ENCODE measurements around the gene B4GALT5.
A peak's percentile ranks its signal among the peaks of the same experiment; 100 is the strongest.
"Not testable (repeated sequence)": the region's sequence is repeated elsewhere in the genome, so short reads cannot be mapped to it uniquely, and the experiment has no call there.

Gene B4GALT5, protein sequence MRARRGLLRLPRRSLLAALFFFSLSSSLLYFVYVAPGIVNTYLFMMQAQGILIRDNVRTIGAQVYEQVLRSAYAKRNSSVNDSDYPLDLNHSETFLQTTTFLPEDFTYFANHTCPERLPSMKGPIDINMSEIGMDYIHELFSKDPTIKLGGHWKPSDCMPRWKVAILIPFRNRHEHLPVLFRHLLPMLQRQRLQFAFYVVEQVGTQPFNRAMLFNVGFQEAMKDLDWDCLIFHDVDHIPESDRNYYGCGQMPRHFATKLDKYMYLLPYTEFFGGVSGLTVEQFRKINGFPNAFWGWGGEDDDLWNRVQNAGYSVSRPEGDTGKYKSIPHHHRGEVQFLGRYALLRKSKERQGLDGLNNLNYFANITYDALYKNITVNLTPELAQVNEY

DNA sequence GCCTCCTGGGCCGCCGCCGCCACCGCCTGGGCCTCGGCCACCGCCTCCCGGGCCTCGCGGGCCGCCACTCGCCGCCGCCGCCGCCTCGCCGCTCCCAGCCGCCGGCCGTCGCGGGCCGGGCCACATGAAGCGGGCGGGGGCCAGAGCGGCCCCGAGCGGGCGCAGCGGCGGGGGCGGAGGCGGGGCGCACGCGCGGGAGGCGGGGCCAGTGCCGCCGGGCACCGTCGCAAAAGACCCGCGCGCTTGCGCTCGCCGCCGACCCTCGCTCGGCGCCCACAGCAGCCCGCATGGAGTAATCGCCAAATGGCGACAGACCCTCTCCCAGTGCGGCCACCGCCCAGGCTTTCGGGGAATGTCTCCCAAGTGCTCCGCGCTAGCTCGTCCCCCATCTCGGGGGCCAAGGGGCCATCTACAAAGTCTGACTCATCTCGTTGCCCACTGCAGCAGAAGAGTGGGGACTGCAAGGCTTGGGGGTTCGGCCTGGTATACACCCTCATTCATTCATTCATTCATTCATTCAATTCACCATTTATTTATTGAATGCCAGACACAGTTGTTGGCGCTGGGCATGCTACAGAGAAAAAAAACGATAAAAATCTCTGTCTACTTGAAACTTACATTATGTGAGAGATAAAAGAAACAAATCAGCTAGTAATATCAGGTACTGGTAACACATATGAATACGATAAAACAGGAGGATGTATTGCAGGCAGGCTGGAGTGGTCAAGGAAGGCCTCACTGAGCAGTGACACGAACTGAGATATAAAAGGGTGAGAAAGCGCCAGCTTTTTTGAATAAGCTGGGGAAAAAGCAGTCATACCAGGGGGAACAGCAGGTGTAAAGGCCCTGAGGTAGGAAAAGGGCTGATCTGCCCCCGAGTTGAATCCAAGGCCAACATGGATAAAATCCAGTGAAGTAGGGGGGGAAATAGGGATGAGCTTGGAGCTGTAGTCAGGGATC, at the start of gene B4GALT5:
TSS of gene B4GALT5 (minus strand) at position 126 of the 960 bp plus-strand sequence. CDS start 188 bp downstream, outside the sequence.
- DNase-seq (ENCODE audit: low read depth in 3 of 3, low spot score in 1 of 3): peak in 1 of 3 donors; percentile 53

DNA sequence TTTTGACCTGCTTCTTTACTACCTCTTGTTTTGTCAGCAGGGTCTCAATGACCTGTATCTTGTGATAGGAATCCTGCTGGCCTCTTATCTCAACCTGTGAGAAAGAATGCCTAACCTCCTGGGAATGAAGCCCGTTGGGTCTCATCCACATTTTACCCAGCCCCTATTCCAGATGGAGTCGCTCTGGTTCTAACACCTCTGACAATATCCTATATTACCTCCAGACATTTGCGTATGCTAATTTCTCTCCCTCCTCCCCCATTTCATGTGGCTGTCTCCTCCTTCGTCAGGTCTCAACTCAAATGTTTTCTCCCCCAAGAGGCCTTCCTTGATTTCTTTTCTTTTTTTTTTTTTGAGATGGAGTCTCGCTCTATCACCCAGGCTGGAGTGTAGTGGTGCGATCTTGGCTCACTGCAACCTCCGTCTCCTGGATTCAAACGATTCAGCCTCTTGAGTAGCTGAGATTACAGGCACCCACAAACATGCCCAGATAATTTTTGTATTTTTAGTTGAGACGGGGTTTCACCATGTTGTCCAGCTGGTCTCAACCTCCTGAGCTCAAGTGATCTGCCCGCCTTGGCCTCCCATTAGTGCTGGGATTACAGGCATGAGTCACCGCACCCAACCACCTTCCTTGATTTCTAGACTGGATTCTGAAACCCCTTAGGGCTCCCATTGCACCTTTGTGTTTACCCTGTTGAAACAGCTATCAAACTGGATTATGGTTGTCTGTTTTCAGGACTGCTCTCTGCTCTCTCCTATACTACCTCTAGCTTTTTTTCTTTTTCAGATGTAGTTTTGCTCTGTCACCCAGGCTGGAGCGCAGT, 49.5 kb upstream of the B4GALT5 start:
- DNase-seq (ENCODE audit: low read depth in 3 of 3, low spot score in 1 of 3): no peak

DNA sequence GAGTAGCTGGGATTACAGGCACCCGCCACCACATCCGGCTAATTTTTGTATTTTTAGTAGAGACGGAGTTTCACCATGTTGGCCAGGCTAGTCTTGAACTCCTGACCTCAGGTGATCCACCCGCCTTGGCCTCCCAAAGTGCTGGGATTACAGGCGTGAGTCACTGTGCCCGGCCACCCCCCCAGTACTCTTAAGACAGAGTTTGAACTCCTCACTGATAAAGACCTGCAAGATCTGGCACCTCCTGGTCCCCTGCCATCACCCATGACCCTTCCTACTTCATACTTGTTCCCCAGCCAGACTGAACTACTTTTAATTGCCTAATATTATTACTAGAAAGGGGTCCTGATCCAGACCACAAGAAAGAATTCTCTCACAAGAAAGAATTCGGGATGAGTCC, 48.2 kb upstream of the B4GALT5 start:
- DNase-seq (ENCODE audit: low read depth in 3 of 3, low spot score in 1 of 3): not testable (repeated sequence)

DNA sequence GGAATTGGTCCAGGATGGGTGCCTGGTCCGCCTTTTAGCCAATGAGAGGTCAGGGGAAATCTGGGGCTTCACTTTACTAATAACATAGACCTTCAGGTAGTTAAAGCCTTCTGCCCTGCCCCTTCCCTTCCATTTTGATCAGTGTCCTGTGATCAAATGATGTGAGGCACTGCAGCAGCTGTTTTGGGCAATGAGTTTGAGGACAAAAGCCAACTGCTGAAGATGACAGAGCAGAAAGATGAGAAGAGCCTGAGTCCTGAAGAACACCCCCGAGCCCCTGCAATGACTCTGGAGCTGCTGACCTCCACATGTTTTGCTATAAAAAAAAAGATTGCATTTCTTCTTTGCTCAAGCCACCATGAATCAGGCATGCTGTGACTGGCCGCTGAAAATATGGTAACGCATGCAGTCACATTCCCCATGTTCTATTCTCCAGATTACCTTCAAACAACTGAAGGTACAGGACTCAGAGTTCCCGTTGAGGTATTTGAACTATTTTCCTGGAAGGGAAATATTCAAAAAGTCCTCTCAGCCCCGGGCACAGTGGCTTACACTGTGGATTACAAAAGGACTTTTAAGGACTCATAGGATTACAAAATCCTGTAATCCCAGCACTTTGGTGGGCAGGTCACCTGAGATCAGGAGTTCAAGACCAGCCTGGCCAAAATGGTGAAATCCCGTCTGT, 45.7 kb upstream of the B4GALT5 start:
- no peak for DNase-seq (ENCODE audit: low read depth in 3 of 3, low spot score in 1 of 3)

DNA sequence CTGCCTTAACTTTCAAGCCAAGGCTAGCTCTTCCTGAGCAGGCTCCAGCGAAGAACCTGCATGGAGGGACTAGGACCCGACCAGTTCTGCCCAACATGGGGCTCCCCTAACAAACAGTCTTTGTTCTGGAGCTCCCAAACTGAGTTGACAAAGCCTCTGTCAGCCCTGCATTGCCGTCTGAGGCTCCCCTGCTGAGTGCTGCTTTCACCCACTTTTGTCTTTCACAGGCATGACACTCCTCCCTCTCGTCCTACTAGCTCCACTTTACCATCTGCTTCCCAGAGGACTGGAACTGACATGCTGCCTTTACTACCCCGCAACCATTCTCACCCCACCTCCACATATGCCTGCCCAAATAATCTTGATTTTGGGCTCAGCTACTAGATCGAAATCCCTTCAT, 45.1 kb upstream of the B4GALT5 start:
- DNase-seq (ENCODE audit: low read depth in 3 of 3, low spot score in 1 of 3): no peak

DNA sequence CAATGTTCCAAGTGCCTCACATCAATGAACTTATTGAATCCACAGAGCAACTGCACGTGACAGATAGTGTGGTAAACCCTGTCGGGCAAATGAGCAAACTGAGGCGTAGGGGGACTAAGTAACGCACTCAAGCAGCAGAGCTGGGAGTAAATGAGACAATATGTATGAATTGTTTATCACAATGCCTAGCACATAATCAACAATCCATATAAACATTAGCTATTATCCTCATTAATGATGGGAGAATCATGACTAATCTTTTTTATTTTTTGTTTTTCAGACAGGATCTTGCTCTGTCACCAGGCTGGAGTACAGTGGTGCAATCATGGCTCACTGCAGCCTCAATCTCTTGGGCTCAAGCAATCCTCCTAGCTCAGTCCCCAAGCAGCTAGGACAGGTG, 43.9 kb upstream of the B4GALT5 start:
- no peak for DNase-seq (ENCODE audit: low read depth in 3 of 3, low spot score in 1 of 3)

DNA sequence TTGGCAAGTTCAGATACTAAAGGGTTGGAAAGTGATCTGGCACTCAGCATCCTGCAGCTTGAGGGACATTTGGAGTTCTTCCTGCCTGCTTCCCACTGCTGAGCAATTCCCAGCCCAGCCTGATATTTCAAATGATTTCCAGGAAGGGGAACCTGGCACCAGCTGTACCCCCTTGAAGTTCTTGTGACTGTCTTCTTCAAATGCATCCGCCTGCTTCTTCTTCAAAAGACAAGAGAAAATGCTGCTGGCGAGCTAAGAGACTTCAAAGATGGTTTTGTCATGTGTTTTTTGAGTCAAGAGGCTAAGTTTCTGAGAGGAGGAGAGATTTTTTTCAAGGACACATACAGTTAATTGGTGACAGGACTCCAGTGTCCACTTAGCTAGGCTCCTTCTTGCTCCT, 42.6 kb upstream of the B4GALT5 start:
- DNase-seq (ENCODE audit: low read depth in 3 of 3, low spot score in 1 of 3): no peak

DNA sequence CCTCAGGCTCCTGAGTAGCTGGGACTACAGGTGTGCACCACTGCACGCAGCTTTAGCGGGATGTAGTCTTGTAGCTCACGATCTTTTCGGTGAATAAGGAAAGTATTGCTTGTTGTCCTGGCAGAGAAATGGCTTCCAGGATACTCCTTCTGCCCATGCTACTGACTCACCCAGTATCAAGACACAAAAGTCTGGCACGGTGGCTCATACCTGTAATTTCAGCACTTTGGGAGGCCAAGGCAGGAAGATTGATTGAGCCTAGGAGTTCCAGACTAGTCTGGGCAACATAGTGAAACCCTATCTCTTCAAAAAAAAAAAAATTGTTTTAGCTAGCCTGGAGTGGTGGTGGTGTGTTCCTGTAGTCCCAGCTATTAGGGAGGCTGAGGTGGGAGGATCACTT, 40.9 kb upstream of the B4GALT5 start:
- no peak for DNase-seq (ENCODE audit: low read depth in 3 of 3, low spot score in 1 of 3)

DNA sequence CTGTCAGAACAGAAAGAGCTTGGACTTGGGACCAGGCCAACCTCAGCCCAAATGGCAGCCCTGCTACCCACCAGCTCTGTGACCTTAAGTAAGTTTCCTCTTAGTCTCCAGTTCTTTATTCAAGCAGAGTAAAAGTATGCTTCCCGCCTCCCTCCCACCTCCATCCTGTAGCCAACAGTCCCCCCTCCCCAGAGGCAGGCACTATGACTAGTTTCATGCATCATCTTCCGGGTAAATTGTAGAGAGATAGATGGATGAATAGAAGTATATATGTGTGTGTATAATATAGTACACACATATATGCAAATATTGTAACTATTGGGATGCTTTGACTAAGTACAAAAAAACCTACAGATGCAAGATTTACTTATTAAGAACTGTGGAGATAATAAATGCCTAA, 39.5 kb upstream of the B4GALT5 start:
- DNase-seq (ENCODE audit: low read depth in 3 of 3, low spot score in 1 of 3): no peak

DNA sequence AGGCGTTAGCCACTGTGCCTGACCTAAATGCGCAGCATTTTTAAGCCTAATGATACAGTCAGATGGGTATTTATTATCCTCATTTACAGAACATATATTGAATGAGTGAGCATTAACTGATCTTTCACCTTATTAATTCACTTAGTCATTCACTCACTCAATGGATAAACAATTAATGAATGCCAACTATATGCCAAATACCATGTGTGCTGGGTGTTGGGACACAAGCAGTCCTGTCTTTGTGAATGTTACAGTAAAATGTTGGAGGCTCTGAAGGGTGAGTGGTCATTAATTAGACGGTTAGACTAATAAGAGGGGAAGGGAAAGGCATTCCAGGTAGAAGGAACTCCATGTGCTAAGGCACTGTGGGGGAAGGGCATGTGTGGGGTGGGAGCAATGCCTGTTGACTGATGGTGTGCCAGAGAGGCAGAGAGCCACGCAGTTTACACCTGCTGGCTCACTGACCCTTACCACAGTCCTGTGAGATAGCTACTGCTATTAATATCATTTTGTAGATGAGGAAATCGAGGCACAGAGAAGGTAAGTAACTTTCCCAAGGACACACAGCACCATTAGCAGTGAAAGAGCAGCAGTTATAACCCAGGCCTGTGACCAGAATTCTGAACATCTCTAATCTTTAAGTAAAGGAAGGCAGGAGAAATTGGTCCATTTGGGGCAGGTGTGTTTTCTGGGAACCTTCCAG, 38.7 kb upstream of the B4GALT5 start:
- DNase-seq (ENCODE audit: low read depth in 3 of 3, low spot score in 1 of 3): no peak

DNA sequence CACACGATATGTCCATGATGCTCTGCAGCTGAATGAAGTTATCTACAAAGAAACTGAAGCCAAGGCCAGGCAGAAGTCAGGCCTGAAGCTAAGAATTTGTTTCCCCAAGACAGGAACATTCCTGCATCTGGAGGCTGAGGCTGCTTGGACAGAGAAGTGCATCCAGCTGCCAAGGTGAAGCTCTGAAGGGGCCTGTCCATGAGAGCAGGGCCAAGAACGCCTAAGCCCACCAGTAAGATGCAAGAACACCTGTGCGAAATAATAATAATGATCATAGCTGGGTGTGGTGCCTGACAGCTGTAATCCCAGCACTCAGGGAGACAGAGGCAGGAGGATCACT, 37.7 kb upstream of the B4GALT5 start:
- no peak for DNase-seq (ENCODE audit: low read depth in 3 of 3, low spot score in 1 of 3)

DNA sequence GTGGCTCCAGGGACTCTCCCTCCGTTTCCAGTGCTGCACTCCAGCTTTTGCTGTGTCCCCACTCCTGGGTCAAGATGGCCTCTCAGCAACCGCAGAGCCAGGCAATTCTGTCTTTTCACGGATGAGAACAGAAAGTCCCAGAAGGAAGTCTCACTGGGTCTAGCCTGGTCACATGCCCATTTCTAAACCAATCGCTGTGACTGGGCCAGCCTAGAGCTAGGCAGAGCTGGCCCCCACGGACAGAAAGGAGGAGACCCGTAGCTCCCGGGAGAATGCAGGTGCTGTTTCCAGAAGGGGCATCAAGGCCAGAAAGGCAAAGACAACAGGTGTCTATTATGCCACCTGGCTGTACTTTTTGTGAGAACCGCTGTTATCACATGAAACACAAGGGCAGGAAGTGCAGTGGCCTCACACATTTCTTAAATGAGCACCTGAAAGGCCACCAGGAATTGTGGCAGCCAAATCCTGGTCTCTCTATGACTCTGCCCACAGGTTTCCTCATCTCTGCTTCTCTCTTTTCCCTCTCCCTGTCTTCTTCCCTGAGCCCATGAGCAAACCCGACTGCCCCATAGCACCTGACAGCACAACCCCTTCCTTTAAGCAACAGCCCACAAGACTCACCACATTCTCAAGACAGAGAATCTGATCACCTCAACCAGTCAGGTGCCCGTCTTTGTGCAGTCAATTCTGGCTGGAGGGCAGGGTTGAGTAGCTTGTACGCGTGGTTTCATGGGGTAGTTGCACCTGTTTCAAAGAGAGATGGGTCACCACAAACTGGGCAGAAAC, 37.1 kb upstream of the B4GALT5 start:
- no peak for DNase-seq (ENCODE audit: low read depth in 3 of 3, low spot score in 1 of 3)

DNA sequence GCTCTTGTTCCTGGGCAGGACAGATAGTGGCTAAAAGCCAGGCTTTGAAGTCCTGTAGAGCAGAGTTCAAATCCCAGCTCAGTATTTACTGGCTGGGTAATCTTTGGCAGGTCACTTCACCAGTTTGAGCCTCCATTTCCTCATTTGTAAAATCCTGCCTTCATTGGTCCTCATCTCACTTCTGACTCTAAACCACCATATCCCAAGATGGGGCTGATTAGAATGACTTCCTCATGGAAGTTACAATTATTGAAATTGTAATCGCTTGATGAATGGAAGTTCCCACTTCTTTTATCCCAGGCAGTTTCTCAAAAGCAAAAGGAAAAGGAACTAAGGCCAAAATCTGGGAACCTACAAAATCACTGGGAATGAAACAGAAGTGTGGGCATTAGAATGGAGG, 35.9 kb upstream of the B4GALT5 start:
- DNase-seq (ENCODE audit: low read depth in 3 of 3, low spot score in 1 of 3): no peak

DNA sequence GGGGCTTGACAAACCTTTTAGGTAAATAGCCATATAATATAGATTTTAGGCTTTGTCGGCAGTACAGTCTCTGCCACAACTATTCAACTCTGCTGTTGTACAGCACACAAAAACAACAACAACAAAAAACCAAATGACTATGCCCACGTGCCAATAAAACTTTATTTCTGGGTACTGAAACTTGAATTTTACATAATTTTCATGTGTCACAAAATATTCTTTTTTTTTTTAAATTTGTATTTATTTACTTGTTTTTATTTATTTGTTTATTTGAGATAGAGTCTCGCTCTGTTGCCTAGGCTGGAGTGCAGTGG, 34.8 kb upstream of the B4GALT5 start:
- no peak for DNase-seq (ENCODE audit: low read depth in 3 of 3, low spot score in 1 of 3)

DNA sequence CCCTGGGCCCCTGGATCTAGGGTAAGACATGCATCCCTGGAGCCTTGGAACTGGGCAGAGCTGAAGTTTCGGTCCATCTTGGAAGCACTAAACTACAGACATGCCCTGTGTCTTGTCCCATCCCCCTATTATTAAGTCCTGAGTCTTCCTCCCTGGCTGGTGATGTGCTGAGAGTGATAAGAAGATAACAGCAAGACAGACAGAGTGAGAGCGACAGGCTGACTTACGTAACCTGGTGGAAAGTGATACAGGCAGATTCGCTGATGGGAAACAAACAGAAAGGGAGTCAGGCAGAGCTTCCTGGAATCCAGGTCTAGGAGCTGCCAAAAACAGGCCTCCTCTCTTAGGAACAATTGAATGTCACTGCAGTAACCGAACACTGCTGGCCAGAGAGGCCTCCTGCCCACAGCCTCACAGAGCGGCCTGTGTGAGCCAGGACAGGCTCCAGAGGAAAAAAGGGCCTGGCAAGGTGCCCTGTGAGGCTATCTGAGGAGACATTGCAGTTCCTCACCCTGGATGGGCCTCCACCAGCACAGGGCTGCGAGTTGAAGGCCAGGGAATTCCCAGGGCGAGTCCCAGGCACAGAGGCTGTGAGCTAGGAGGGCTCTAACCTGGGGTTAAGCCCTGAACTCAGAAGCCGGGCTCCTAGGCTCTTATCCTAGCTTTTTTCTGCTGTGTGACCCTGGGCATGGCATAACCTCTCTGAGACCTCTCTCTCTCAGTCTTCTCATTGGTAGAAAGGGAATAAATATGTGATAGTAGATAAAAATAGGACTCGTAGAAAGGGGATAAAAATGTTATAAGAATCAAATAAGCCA, 34.2 kb upstream of the B4GALT5 start:
- DNase-seq (ENCODE audit: low read depth in 3 of 3, low spot score in 1 of 3): no peak

DNA sequence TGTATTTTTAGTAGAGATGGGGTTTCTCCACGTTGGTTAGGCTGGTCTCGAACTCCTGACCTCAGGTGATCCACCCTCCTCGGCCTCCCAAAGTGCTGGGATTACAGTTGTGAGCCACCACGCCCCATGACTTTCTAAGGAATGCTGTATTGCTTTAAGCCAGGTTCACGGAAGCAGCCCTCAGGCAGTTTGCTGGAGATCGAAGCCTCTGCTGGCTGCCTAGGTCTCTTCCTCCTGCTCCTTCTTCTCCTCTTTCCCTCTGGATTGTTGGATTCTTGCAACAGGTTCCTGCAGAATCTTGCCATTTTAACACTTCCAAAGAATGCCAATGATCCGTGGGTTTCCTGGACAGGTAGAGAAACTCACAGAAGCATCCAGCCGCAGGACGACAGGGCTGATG, 29.3 kb upstream of the B4GALT5 start:
- DNase-seq (ENCODE audit: low read depth in 3 of 3, low spot score in 1 of 3): no peak

DNA sequence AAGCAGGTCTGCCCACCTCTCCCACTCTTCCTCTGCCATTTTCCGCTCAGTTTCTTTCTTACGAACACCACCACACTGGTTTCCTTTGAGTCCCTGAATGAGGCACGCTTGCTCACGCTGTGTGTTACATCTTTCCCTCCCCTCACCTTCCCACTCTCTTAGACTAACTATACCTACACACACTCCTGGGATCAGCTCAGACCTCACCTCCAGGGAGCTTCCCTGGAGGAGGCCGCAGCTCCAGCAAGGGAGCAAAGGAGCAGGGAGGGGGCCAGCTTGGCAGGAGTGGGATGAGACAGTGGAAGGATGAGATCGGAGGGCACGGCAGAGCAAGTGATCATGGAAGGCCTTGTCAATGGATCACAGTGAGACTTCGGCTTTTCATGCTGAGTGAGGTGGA, 28.3 kb upstream of the B4GALT5 start:
- no peak for DNase-seq (ENCODE audit: low read depth in 3 of 3, low spot score in 1 of 3)

DNA sequence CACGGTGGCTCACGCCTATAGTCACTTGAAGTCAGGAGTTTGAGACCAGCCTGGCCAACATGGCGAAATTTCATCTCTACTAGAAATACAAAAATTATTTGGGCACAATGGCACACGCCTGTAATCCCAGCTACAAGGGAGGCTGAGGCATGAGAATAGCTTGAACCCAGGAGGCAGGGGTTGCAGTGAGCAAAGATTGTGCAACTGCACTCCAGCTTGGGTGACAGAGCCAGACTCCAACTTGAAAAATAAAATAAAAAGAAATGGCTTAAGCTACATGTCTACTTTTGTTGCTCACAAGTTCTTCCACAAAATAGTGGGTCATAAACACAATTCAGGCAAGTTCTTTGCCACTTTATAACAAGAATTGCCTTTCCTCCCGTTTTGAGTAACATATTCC, 27.1 kb upstream of the B4GALT5 start:
- no peak for DNase-seq (ENCODE audit: low read depth in 3 of 3, low spot score in 1 of 3)

DNA sequence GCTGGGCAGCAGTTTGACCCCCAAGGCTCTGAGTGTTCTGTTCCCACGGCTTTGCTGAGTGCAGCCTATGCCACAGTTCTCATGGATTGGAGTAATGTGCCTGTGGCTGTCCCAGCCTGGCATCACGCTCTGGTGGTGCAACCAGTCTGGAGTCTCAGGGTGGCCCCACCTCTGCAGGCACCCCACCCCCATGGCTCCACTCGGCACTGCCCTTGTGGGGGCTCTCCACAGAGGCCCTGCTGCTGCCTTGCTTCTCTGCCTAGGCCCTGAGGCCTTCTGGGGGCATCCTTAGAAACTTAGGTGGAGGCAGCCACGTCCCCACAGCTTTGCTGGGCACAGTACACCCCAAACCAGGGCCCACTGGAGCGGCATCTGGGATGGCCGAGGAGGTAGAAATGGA, 25.4 kb upstream of the B4GALT5 start:
- no peak for DNase-seq (ENCODE audit: low read depth in 3 of 3, low spot score in 1 of 3)

Measured in stimulated activated CD4-positive, alpha-beta T cell treated with anti-CD3 and anti-CD28 coated beads, TNF-alpha, amount 100 ng/mL, for 1 hour (primary cell).